Panc1 (cell line): ENCODE results near the gene NEO1. TPM values are rescaled to one million over a fixed set of nuclear protein-coding genes. Genes with fewer than 3 reads are reported as not detected.

ENCODE experiments used
- ATAC-seq: fragments of 200-7000 bp; cut with Tn5 transposase; 2 replicates; pipeline ENCODE4 v1.9.1; 2020; ENCODE audit warnings: mild to moderate bottlenecking, moderate library complexity
- BruUV-seq: library from RNA; stranded (reverse); fragments of 400-500 nt; replicated peaks from 2 replicates; lab custom pipeline; 2021; lab: Mats Ljungman, UMichigan
- CTCF ChIA-PET: fragments of 300-600 bp; sonication (Branson Sonifier 250); formaldehyde crosslinking; loops from one replicate; lab custom pipeline; 2022; ENCODE audit warnings: antibody characterized with exemption; lab: Charles Lee
- POLR2A ChIA-PET: fragments of 300-600 bp; sonication (Branson Sonifier 250); formaldehyde crosslinking; loops from one replicate; lab custom pipeline; 2022; ENCODE audit warnings: antibody characterized with exemption; lab: Charles Lee
- DNase-seq: peaks from one replicate; pipeline ENCODE4 v3.0.0-alpha.2; 2010; ENCODE audit warnings: low read depth, low spot score
- H3K27ac ChIP-seq: 2 replicates; pipeline ENCODE4 v1.5.1; 2011; ENCODE audit warnings: mild to moderate bottlenecking, low read length, inconsistent platforms
- H3K27me3 ChIP-seq: fragments of 200-500 bp; sonication (Bioruptor generic); 2 replicates; pipeline ENCODE4 v1.6.0; 2014; ENCODE audit warnings: low read length, inconsistent platforms; ENCODE audit not compliant: control insufficient read depth, insufficient read depth
- H3K36me3 ChIP-seq: fragments of 200-500 bp; sonication (Bioruptor generic); 2 replicates; pipeline ENCODE4 v1.5.1; 2014; ENCODE audit warnings: inconsistent platforms, mild to moderate bottlenecking, low read length, moderate library complexity; ENCODE audit not compliant: control insufficient read depth, insufficient read depth
- H3K4me1 ChIP-seq: 2 replicates; pipeline ENCODE4 v1.5.1; 2011; ENCODE audit warnings: inconsistent platforms, mild to moderate bottlenecking, low read length, moderate library complexity; ENCODE audit not compliant: control insufficient read depth, insufficient read depth
- H3K4me3 ChIP-seq, 2 experiments: 2 replicates each; pipeline ENCODE4 v1.5.1; 2011 to 2012; ENCODE audit warnings: low read depth in 2 of 2, low read length in 2 of 2, mild to moderate bottlenecking in 2 of 2, inconsistent platforms in 1 of 2, moderate library complexity in 1 of 2
- H3K9me3 ChIP-seq: fragments of 200-500 bp; sonication (Bioruptor generic); 2 replicates; pipeline ENCODE4 v1.5.1; 2014; ENCODE audit warnings: low read depth, mild to moderate bottlenecking, inconsistent platforms, low read length, moderate library complexity; ENCODE audit not compliant: control insufficient read depth, insufficient read depth
- CTCF ChIP-seq: fragments of 450-650 bp; IDR thresholded peaks from 2 replicates; pipeline ENCODE4 v1.5.1; 2017; ENCODE audit warnings: mild to moderate bottlenecking
- POLR2AphosphoS5 ChIP-seq: IDR thresholded peaks from 2 replicates; pipeline ENCODE4 v1.6.1; 2012; ENCODE audit warnings: mild to moderate bottlenecking, low read depth, low read length, moderate library complexity
- REST ChIP-seq, 2 experiments: IDR thresholded peaks; 2 replicates each; pipeline ENCODE4 v1.6.1; 2011 to 2012; ENCODE audit warnings: low read depth in 2 of 2, control low read depth in 1 of 2, low read length in 1 of 2, mild to moderate bottlenecking in 1 of 2, moderate library complexity in 1 of 2; ENCODE audit not compliant: insufficient read depth in 1 of 2
- SIN3A ChIP-seq: IDR thresholded peaks from 2 replicates; pipeline ENCODE4 v1.6.1; 2012; ENCODE audit warnings: low read depth, mild to moderate bottlenecking, low read length, moderate library complexity, borderline replicate concordance; ENCODE audit not compliant: insufficient read depth
- TCF7L2 ChIP-seq: IDR thresholded peaks from 2 replicates; pipeline ENCODE4 v1.6.1; 2011; ENCODE audit warnings: mild to moderate bottlenecking, low read depth, low read length, inconsistent platforms
- in situ Hi-C: cut with HindIII; loops from 2 replicates; pipeline ENCODE4 v1.10.0; 2016; ENCODE audit warnings: low sequenced_read_pairs, low pct_unique_long_range_greater_than_20kb
- intact Hi-C: fragments of 100-400 bp; cut with micrococcal nuclease; formaldehyde crosslinking; loops from one replicate; pipeline ENCODE4 v1.10.0; 2022; ENCODE audit not compliant: unreplicated experiment
- total RNA-seq: library from RNA; stranded (reverse); gene quantifications from one replicate; pipeline ENCODE4 v1.2.1, GENCODE V29; 2021; ENCODE audit not compliant: unreplicated experiment

The NEO1 gene
- total RNA-seq, 1 experiment from 2014 or later = 7.5 TPM

GRCh38 chr15:73246439-73246838 lies 194.2 kb downstream of the NEO1 start:
- POLR2A ChIA-PET = no interaction called here

GRCh38 chr15:73246898-73247297 lies 194.6 kb downstream of the NEO1 start:
- DNase-seq = no peak
- ATAC-seq = no peak
- intact Hi-C loops (no loop called here), in situ Hi-C loops (no loop called here)
- POLR2A ChIA-PET = no interaction called here
- no TSS peak for BruUV-seq
- no peaks in the 10 kb centered on the region for H3K4me1 ChIP-seq
- H3K9me3 ChIP-seq = no peaks in the 10 kb centered on the region
- H3K36me3 ChIP-seq = no peaks in the 10 kb centered on the region
- TF ChIP-seq SIN3A = no peak
- no peak for TF ChIP-seq TCF7L2
- TF ChIP-seq CTCF = no peak
- no peak for TF ChIP-seq REST (IDR thresholded peaks at IDR 0.05; ENCODE audit: insufficient read depth in 1 of 2, low read depth in 2 of 2, low read length in 1 of 2)
- H3K4me3 ChIP-seq = no peak overlapping the region
- CTCF ChIA-PET = no interaction called here
- no peaks in the 10 kb centered on the region for H3K27me3 ChIP-seq
- no peak overlapping the region for H3K27ac ChIP-seq

More at GRCh38 chr15:73246439-73246838, 194.2 kb downstream of the NEO1 start:
- Histone ChIP-seq H3K9me3 (no peaks in the 10 kb centered on the region), H3K27ac (no peak overlapping the region), H3K27me3 (no peaks in the 10 kb centered on the region), H3K36me3 (no peaks in the 10 kb centered on the region), H3K4me3 (no peak overlapping the region), H3K4me1 (no peaks in the 10 kb centered on the region)
- CTCF ChIA-PET = no interaction called here
- in situ Hi-C loops = no loop called here
- no peak for DNase-seq
- TF ChIP-seq REST (IDR thresholded peaks at IDR 0.05; ENCODE audit: insufficient read depth in 1 of 2, low read depth in 2 of 2, low read length in 1 of 2) (no peak), SIN3A (no peak), POLR2AphosphoS5 (no peak), TCF7L2 (no peak), CTCF (no peak)
- intact Hi-C loops = no loop called here
- no peak for ATAC-seq
- no TSS peak for BruUV-seq
